Neural cell (in vitro differentiated cells): ENCODE results near the gene SYT2. TPM values are rescaled to one million over a fixed set of nuclear protein-coding genes. Genes with fewer than 3 reads are reported as not detected.
"Not testable (repeated sequence)": the region's sequence is repeated elsewhere in the genome, so short reads cannot be mapped to it uniquely, and the experiment has no call there.

Source experiments
- H2AFZ ChIP-seq: fragments of 200-600, 300-800 bp; sonication (generic), shearing (Covaris generic); 2 replicates; pipeline ENCODE4 v1.6.0; 2014; ENCODE audit warnings: low read depth, mild to moderate bottlenecking, antibody characterized with exemption, low read length, moderate library complexity
- H3F3A ChIP-seq: fragments of 200-600 bp; shearing (Covaris generic); 2 replicates; pipeline ENCODE4 v1.6.1; 2016; ENCODE audit warnings: mild to moderate bottlenecking, moderate library complexity, mixed read lengths, antibody characterized with exemption, low read length; ENCODE audit not compliant: insufficient read depth, poor library complexity, severe bottlenecking
- H3K27ac ChIP-seq: fragments of 200-600, 300-800 bp; sonication (generic), shearing (Covaris generic); 2 replicates; pipeline ENCODE4 v1.5.1; 2014; ENCODE audit warnings: mild to moderate bottlenecking, low read length, moderate library complexity
- H3K27me3 ChIP-seq: fragments of 300-800, 200-600 bp; sonication (generic), shearing (Covaris generic); 2 replicates; pipeline ENCODE4 v1.6.0; 2014; ENCODE audit warnings: mild to moderate bottlenecking, low read depth, low read length, moderate library complexity; ENCODE audit not compliant: insufficient read depth
- H3K36me3 ChIP-seq: fragments of 300-800, 200-600 bp; sonication (generic), shearing (Covaris generic); 2 replicates; pipeline ENCODE4 v1.5.1; 2014; ENCODE audit warnings: mild to moderate bottlenecking, antibody characterized with exemption, low read length, moderate library complexity; ENCODE audit not compliant: insufficient read depth
- H3K4me2 ChIP-seq: fragments of 300-800, 200-600 bp; sonication (generic), shearing (Covaris generic); 2 replicates; pipeline ENCODE4 v1.6.0; 2014; ENCODE audit warnings: mild to moderate bottlenecking, low read length
- H3K4me3 ChIP-seq: fragments of 300-800, 200-600 bp; sonication (generic), shearing (Covaris generic); 2 replicates; pipeline ENCODE4 v1.5.1; 2014; ENCODE audit warnings: mild to moderate bottlenecking, low read length, moderate library complexity
- H3K79me2 ChIP-seq: fragments of 200-600 bp; shearing (Covaris generic); replicated peaks from 2 replicates; pipeline ENCODE4 v1.6.0; 2014; ENCODE audit warnings: mild to moderate bottlenecking, low read length, moderate library complexity; ENCODE audit not compliant: insufficient read depth
- H3K9ac ChIP-seq: fragments of 300-800, 200-600 bp; sonication (generic), shearing (Covaris generic); 2 replicates; pipeline ENCODE4 v1.6.1; 2016; ENCODE audit warnings: mild to moderate bottlenecking, low read length, mixed read lengths
- H3K9me2 ChIP-seq: fragments of 200-600 bp; shearing (Covaris generic); 2 replicates; pipeline ENCODE4 v1.6.1; 2016; ENCODE audit warnings: mild to moderate bottlenecking, low read length, mixed read lengths; ENCODE audit not compliant: insufficient read depth
- H3K9me3 ChIP-seq: fragments of 200-600, 300-800 bp; sonication (generic), shearing (Covaris generic); 2 replicates; pipeline ENCODE4 v1.6.1; 2016; ENCODE audit warnings: mild to moderate bottlenecking, mixed run types, low read length, moderate library complexity, mixed read lengths
- H4K20me1 ChIP-seq: fragments of 200-600 bp; shearing (Covaris generic); 2 replicates; pipeline ENCODE4 v1.6.1; 2016; ENCODE audit warnings: mild to moderate bottlenecking, mixed run types; ENCODE audit not compliant: insufficient read depth
- EP300 ChIP-seq: fragments of 450-650 bp; conservative IDR thresholded peaks from 2 replicates; pipeline ENCODE4 v1.6.1; 2014; ENCODE audit warnings: antibody characterized with exemption, mild to moderate bottlenecking, moderate library complexity; ENCODE audit not compliant: poor library complexity, severe bottlenecking
- EZH2 ChIP-seq: fragments of 200-600, 300-800 bp; shearing (Covaris generic), sonication (generic); IDR thresholded peaks from 2 replicates; pipeline ENCODE4 v1.6.1; 2014; ENCODE audit warnings: antibody characterized with exemption, low read length, borderline replicate concordance, mild to moderate bottlenecking; ENCODE audit not compliant: insufficient read depth, poor library complexity, severe bottlenecking
- MXI1 ChIP-seq: fragments of 450-650 bp; conservative IDR thresholded peaks from 2 replicates; pipeline ENCODE4 v1.6.1; 2014; ENCODE audit warnings: antibody characterized with exemption, mild to moderate bottlenecking; ENCODE audit not compliant: poor library complexity, severe bottlenecking
- POLR2AphosphoS5 ChIP-seq: IDR thresholded peaks from 2 replicates; pipeline ENCODE4 v1.6.1; 2012
- RAD21 ChIP-seq: fragments of 450-650 bp; conservative IDR thresholded peaks from 2 replicates; pipeline ENCODE4 v1.6.1; 2014; ENCODE audit warnings: antibody characterized with exemption, mild to moderate bottlenecking, moderate library complexity
- SMC3 ChIP-seq: fragments of 450-650 bp; conservative IDR thresholded peaks from 2 replicates; pipeline ENCODE4 v1.6.1; 2014; ENCODE audit warnings: antibody characterized with exemption, mild to moderate bottlenecking, moderate library complexity; ENCODE audit not compliant: poor library complexity
- TAF1 ChIP-seq: IDR thresholded peaks from 2 replicates; pipeline ENCODE4 v1.6.1; 2012; ENCODE audit warnings: low read depth
- polyA plus RNA-seq: library from polyadenylated mRNA; depleted of rRNA; stranded (reverse); fragments of >200 nt; gene quantifications from 2 replicates; pipeline ENCODE4 v1.2.3, GENCODE V29; 2014
- TF ChIP-seq, protein P1 (sequence below): fragments of 450-650 bp; IDR thresholded peaks from 2 replicates; pipeline ENCODE4 v1.5.1; 2014; ENCODE audit warnings: antibody characterized with exemption, mild to moderate bottlenecking, moderate library complexity; ENCODE audit not compliant: poor library complexity, severe bottlenecking
- TF ChIP-seq, protein P2 (sequence below): IDR thresholded peaks from 2 replicates; pipeline ENCODE4 v1.6.1; 2012; ENCODE audit warnings: borderline replicate concordance

SYT2 gene
- polyA plus RNA-seq, 1 donor from 2014 or later: 0.04 TPM

DNA sequence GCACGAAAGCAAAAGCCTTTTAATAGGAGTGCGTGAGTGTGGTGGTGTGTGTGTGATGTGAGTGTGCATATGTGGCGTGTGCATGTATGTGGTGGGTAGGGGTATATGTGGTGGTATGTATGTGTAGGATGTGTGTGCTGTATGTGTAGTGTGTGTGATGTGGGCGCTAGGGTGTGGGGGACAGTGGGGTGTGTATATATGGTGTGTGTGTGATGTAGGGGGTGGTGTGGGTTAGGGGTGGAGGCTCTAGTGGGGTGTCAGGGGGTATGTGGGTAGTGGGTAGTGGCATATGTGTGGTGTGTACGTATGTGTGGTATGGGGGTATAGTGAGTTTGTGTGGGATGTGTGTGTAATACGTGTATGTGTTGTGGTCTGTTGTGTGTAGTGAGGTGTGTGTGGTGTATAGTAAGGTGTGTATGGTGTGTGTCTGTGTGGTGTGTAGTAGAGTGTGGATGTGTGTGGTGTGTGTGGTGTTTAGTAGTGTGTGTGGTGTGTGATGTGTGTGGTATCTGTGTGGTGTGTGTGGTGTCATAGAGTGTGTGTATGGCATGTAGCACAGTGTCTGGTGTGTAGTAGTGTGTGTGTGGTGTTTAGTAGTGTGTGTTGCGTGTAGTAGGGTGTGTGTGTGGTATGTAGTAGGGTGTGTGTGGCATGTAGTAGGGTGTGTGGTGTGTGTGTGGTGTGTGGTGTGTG lies 86.0 kb downstream of the SYT2 start:
- Histone ChIP-seq H3K36me3 (no peaks in the 10 kb centered on the region), H3K27ac (no peak overlapping the region), H3K9me3 (no peaks in the 10 kb centered on the region), H3F3A (no peaks in the 10 kb centered on the region), H3K4me2 (no peak overlapping the region), H4K20me1 (no peaks in the 10 kb centered on the region), H3K9ac (no peak overlapping the region), H3K4me3 (no peak overlapping the region), H3K79me2 (no peaks in the 10 kb centered on the region), H3K9me2 (no peaks in the 10 kb centered on the region), H2AFZ (no peak overlapping the region), H3K27me3 (no peaks in the 10 kb centered on the region)
- TF ChIP-seq, protein P1, sequence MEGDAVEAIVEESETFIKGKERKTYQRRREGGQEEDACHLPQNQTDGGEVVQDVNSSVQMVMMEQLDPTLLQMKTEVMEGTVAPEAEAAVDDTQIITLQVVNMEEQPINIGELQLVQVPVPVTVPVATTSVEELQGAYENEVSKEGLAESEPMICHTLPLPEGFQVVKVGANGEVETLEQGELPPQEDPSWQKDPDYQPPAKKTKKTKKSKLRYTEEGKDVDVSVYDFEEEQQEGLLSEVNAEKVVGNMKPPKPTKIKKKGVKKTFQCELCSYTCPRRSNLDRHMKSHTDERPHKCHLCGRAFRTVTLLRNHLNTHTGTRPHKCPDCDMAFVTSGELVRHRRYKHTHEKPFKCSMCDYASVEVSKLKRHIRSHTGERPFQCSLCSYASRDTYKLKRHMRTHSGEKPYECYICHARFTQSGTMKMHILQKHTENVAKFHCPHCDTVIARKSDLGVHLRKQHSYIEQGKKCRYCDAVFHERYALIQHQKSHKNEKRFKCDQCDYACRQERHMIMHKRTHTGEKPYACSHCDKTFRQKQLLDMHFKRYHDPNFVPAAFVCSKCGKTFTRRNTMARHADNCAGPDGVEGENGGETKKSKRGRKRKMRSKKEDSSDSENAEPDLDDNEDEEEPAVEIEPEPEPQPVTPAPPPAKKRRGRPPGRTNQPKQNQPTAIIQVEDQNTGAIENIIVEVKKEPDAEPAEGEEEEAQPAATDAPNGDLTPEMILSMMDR: no peak
- TF ChIP-seq, protein P2, sequence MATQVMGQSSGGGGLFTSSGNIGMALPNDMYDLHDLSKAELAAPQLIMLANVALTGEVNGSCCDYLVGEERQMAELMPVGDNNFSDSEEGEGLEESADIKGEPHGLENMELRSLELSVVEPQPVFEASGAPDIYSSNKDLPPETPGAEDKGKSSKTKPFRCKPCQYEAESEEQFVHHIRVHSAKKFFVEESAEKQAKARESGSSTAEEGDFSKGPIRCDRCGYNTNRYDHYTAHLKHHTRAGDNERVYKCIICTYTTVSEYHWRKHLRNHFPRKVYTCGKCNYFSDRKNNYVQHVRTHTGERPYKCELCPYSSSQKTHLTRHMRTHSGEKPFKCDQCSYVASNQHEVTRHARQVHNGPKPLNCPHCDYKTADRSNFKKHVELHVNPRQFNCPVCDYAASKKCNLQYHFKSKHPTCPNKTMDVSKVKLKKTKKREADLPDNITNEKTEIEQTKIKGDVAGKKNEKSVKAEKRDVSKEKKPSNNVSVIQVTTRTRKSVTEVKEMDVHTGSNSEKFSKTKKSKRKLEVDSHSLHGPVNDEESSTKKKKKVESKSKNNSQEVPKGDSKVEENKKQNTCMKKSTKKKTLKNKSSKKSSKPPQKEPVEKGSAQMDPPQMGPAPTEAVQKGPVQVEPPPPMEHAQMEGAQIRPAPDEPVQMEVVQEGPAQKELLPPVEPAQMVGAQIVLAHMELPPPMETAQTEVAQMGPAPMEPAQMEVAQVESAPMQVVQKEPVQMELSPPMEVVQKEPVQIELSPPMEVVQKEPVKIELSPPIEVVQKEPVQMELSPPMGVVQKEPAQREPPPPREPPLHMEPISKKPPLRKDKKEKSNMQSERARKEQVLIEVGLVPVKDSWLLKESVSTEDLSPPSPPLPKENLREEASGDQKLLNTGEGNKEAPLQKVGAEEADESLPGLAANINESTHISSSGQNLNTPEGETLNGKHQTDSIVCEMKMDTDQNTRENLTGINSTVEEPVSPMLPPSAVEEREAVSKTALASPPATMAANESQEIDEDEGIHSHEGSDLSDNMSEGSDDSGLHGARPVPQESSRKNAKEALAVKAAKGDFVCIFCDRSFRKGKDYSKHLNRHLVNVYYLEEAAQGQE: no peak
- TF ChIP-seq EZH2 (no peak), EP300 (no peak), TAF1 (no peak)

DNA sequence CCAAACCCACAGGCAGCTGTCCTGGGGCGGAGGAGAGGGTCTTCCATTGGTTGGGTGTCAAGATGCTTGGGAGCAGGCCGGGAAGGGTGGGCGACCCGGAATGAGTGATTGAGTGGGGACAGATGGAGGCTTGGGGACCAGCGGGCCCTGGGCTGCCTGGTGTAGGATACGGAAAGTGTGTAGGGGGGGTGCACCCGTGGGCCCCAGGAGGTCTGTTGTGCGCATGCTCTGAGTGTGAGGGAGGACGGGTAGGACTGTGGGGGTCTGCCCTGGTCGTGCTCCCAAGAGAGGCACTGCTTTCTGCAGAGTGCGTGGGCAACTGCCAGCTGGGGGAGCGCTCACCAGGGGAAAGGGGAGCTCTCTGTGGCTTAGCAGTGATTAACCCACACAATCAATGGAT lies 86.8 kb downstream of the SYT2 start:
- H4K20me1 ChIP-seq, H3K4me2 ChIP-seq, H3K4me3 ChIP-seq, H2AFZ ChIP-seq, H3K36me3 ChIP-seq, H3K9ac ChIP-seq, H3K9me2 ChIP-seq, H3K27me3 ChIP-seq, H3F3A ChIP-seq, H3K9me3 ChIP-seq, H3K27ac ChIP-seq, H3K79me2 ChIP-seq: not testable (repeated sequence)

DNA sequence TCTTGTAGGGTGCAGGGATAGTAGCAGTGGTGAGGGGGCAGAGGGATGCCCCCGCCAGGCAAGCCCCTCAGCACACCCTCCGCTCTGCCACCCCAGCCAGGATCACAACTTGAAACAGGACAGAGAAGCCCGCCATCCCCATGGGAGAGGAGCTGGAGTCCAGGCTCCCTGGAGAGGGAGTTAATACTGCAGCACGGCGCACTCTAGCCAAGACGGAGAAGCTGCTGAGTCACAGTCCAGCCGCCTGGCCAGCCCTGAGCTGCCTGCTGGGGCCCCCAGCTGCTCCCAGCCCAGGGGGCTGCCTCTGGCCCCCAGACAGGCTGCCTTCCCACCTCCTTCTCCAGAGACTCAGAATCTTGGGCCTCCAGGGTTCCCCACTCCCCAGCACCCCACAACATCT lies 87.2 kb downstream of the SYT2 start:
- H3K4me2 ChIP-seq: no peak overlapping the region
- no peaks in the 10 kb centered on the region for H3K27me3 ChIP-seq
- H3F3A ChIP-seq: no peaks in the 10 kb centered on the region
- H3K9me2 ChIP-seq: no peaks in the 10 kb centered on the region
- H3K27ac ChIP-seq: no peak overlapping the region
- H2AFZ ChIP-seq: no peak overlapping the region
- TF ChIP-seq RAD21 (no peak), POLR2AphosphoS5 (no peak), SMC3 (no peak), MXI1 (no peak), EP300 (no peak), EZH2 (no peak), TAF1 (no peak)
- TF ChIP-seq, protein P2: no peak
- H4K20me1 ChIP-seq: no peaks in the 10 kb centered on the region
- H3K9me3 ChIP-seq: no peaks in the 10 kb centered on the region
- H3K79me2 ChIP-seq: no peaks in the 10 kb centered on the region
- no peak overlapping the region for H3K4me3 ChIP-seq
- no peak overlapping the region for H3K9ac ChIP-seq
- no peaks in the 10 kb centered on the region for H3K36me3 ChIP-seq
